Measurements from ENCODE around the gene ATP8B3. TPM values are rescaled to one million over a fixed set of nuclear protein-coding genes. Genes with fewer than 3 reads are reported as not detected.
A peak's percentile ranks its signal among the peaks of the same experiment; 100 is the strongest.

ATP8B3 gene
- total RNA-seq, 1 donor from 2014 or later = 1.1 TPM

- no peak overlapping the region for H3K4me3 Mint-ChIP-seq
- peaks cover 5% of the 10 kb centered on the region for H3K36me3 Mint-ChIP-seq (ENCODE audit: low read depth)
- H3K27ac Mint-ChIP-seq (ENCODE audit: unreplicated experiment) = no peak overlapping the region
- H3K4me1 Mint-ChIP-seq = no peaks in the 10 kb centered on the region
- H3K9me3 Mint-ChIP-seq = peaks cover 8% of the 10 kb centered on the region
- TF ChIP-seq CTCF (conservative IDR thresholded peaks at IDR 0.05) = no peak
- DNase-seq (ENCODE audit: low read depth, low spot score) = no peak
- peaks cover 90% of the 10 kb centered on the region for H3K27me3 Mint-ChIP-seq (ENCODE audit: low read depth)
Observed at GRCh38 chr19:1770866-1771576, 41.1 kb downstream of the ATP8B3 start.

DNA sequence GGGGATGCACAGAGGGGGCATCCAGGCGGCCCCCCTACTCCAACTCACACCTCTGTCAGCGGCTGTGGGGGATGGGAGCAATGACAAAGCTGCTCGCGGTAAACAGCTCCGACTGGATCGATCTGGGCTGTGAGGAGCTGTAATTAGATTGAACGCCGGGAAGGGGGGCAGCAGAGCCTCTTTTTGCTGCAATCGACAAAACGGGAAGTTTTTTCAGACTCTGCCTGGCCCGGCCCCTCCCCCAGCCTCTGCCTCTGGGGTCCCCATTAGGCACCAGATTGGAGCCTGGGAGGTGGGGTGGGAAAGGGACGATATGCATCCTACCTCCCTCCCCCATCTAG lies 42.5 kb downstream of the ATP8B3 start:
- peaks cover 92% of the 10 kb centered on the region for H3K27me3 Mint-ChIP-seq (ENCODE audit: low read depth)
- TF ChIP-seq CTCF (conservative IDR thresholded peaks at IDR 0.05) = no peak
- H3K36me3 Mint-ChIP-seq (ENCODE audit: low read depth) = peaks cover 5% of the 10 kb centered on the region
- no peaks in the 10 kb centered on the region for H3K4me1 Mint-ChIP-seq
- H3K27ac Mint-ChIP-seq (ENCODE audit: unreplicated experiment) = no peak overlapping the region
- H3K4me3 Mint-ChIP-seq = no peak overlapping the region
- peaks cover 8% of the 10 kb centered on the region for H3K9me3 Mint-ChIP-seq
- DNase-seq (ENCODE audit: low read depth, low spot score) = no peak

GRCh38 chr19:1768918-1769644 lies 43.0 kb downstream of the ATP8B3 start:
- Mint-ChIP-seq H3K4me1 (no peaks in the 10 kb centered on the region), H3K9me3 (peaks cover 8% of the 10 kb centered on the region), H3K36me3 (ENCODE audit: low read depth) (peaks cover 3% of the 10 kb centered on the region), H3K4me3 (no peak overlapping the region), H3K27ac (ENCODE audit: unreplicated experiment) (no peak overlapping the region), H3K27me3 (ENCODE audit: low read depth) (peaks cover 92% of the 10 kb centered on the region)
- TF ChIP-seq CTCF (conservative IDR thresholded peaks at IDR 0.05) = no peak
- no peak for DNase-seq (ENCODE audit: low read depth, low spot score)

GRCh38 chr19:1768248-1768647 lies 43.8 kb downstream of the ATP8B3 start:
- no peak overlapping the region for H3K27ac Mint-ChIP-seq (ENCODE audit: unreplicated experiment)
- peaks cover 3% of the 10 kb centered on the region for H3K36me3 Mint-ChIP-seq (ENCODE audit: low read depth)
- no peaks in the 10 kb centered on the region for H3K4me1 Mint-ChIP-seq
- TF ChIP-seq CTCF (conservative IDR thresholded peaks at IDR 0.05) = peak; percentile 35
- no peak overlapping the region for H3K4me3 Mint-ChIP-seq
- peak; percentile 64 for DNase-seq (ENCODE audit: low read depth, low spot score)
- peaks cover 8% of the 10 kb centered on the region for H3K9me3 Mint-ChIP-seq
- H3K27me3 Mint-ChIP-seq (ENCODE audit: low read depth) = peaks cover 92% of the 10 kb centered on the region

DNA sequence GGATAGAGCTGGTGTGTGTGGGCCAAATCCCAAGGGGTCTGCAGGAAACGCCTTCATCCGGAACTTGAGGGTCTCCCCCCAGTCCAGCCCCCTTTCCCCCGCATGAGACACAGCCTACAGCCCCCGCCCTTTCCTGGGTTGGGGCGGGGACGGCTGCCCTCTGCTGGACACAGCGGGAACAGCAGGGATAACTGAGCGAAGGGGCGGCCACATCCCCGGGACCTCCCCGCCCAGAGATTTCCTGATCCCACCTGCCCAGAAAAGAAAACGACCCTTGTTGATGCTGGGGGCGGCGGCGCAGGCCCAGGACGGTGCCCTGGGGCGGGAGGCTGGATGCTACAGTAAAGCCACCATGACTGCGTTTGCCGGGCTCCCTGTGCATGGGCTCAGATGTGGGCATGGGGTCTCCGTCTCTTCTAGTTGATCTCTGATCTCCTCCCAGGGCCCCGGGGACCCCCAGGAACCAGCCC lies 44.6 kb downstream of the ATP8B3 start:
- peak; percentile 78 for DNase-seq (ENCODE audit: low read depth, low spot score)
- Mint-ChIP-seq H3K36me3 (ENCODE audit: low read depth) (peaks cover 3% of the 10 kb centered on the region), H3K4me1 (no peaks in the 10 kb centered on the region), H3K27me3 (ENCODE audit: low read depth) (peaks cover 92% of the 10 kb centered on the region), H3K9me3 (peaks cover 8% of the 10 kb centered on the region), H3K4me3 (no peak overlapping the region), H3K27ac (ENCODE audit: unreplicated experiment) (no peak overlapping the region)
- TF ChIP-seq CTCF (conservative IDR thresholded peaks at IDR 0.05) = peak; percentile 95
